Measurements from ENCODE around the gene ZNF24. TPM values are rescaled to one million over a fixed set of nuclear protein-coding genes. Genes with fewer than 3 reads are reported as not detected.

ZNF24 gene
- total RNA-seq, 2 donors from 2014 or later, result 27.5 to 33.9 TPM

GRCh38 chr18:35283923-35284794 lies 60.1 kb downstream of the ZNF24 start:
- no peak for DNase-seq (ENCODE audit: low spot score)

GRCh38 chr18:35282353-35282752 lies 61.9 kb downstream of the ZNF24 start:
- no peak overlapping the region for H3K4me3 ChIP-seq
- no peaks in the 10 kb centered on the region for H3K9me3 ChIP-seq
- peaks cover 0 to 7% of the 10 kb centered on the region in 2 donors for H3K4me1 ChIP-seq
- no peak overlapping the region for H3K27ac ChIP-seq
- no peak for DNase-seq (ENCODE audit: low spot score)
- H3K36me3 ChIP-seq, result no peaks in the 10 kb centered on the region
- TF ChIP-seq CTCF (IDR thresholded peaks at IDR 0.05), result no peak
- H3K27me3 ChIP-seq, result no peaks in the 10 kb centered on the region

More at GRCh38 chr18:35283923-35284794, 60.1 kb downstream of the ZNF24 start:
- Histone ChIP-seq H3K9me3 (no peaks in the 10 kb centered on the region), H3K4me1 (peaks cover 0 to 10% of the 10 kb centered on the region in 2 donors), H3K27ac (no peak overlapping the region), H3K36me3 (no peaks in the 10 kb centered on the region), H3K27me3 (no peaks in the 10 kb centered on the region), H3K4me3 (no peak overlapping the region)
- no peak for TF ChIP-seq CTCF (IDR thresholded peaks at IDR 0.05)

Other genes with a start within 250 kb of the ZNF24 start
- gene ZNF397, start 103.4 kb downstream of the ZNF24 start, total RNA-seq, result 10 to 100 TPM; 11.3 to 12.0 TPM
- 10 to 100 TPM; 12.8 to 18.7 TPM for gene ZSCAN30, start 54.2 kb downstream of the ZNF24 start, total RNA-seq
- gene ZNF396, start 32.9 kb upstream of the ZNF24 start, total RNA-seq, result under 1 TPM; 0.30 to 0.94 TPM
- gene INO80C, start 153.5 kb upstream of the ZNF24 start, total RNA-seq, result 10 to 100 TPM; 11.1 to 13.9 TPM
- gene GALNT1, start 237.3 kb upstream of the ZNF24 start, total RNA-seq, result 10 to 100 TPM; 29.6 to 35.2 TPM

Measured in right atrium auricular region (tissue), 2 donors.